Left kidney (tissue), 2 donors: ENCODE data around the gene RCAN1. TPM values are rescaled to one million over a fixed set of nuclear protein-coding genes. Genes with fewer than 3 reads are reported as not detected.
"Not testable (repeated sequence)": the region's sequence is repeated elsewhere in the genome, so short reads cannot be mapped to it uniquely, and the experiment has no call there.

Source experiments
- DNase-seq: peaks from one replicate; pipeline ENCODE4 v3.0.0-alpha.2; 2013
- polyA plus RNA-seq: library from polyadenylated mRNA; unstranded; fragments of 120-200 nt; gene quantifications from one replicate; pipeline ENCODE4 v1.2.1, GENCODE V29; 2013; ENCODE audit not compliant: insufficient read length

The RCAN1 gene
- polyA plus RNA-seq, 1 donor, result 32.5 TPM

DNA sequence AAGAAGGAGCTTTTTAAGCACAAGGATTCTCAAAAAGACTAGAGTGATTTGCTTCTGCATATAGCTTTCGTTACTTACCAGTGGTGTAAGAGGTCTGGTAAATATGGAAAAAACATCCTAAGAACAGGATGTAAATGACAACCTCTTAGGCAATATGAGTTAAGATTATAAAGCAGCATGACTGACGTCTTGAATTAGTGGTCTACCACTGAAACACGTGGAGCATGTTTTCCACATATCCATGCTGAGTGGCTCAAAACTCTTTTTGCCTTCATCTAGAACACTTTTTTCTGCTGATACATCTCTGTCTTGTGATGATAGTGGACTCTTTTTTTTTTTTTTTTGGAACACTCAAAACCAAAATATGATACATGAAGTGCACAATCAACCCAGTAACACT, 44.6 kb downstream of the RCAN1 start:
- no peak for DNase-seq

DNA sequence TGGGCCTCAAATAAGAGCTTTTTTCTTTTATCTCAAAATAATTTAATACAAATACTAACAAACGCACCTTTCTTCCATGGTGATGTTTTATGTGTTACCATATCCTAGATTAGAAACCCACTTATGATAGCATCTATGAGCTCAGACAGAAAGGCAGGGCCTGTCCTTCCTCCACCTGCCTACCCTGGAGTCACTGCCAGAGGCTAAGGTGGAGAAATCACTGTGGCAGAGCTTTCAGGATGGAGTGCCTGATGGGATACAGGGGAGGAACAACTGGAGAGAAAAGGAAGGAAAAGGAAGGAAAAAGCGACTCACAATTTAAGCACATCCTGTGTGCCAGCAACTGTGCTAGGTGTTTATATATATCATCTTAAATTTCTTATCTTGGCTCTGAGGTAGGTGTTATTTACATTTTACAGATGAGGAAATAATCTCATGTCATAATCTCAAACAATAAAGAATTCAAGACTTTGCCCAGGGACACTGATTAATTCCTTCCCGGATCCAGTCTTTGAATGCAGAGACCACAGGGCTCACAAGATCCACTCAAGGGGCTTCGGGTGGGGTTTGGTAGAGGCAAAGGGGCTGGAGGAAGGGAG, 45.4 kb downstream of the RCAN1 start:
- no peak for DNase-seq

DNA sequence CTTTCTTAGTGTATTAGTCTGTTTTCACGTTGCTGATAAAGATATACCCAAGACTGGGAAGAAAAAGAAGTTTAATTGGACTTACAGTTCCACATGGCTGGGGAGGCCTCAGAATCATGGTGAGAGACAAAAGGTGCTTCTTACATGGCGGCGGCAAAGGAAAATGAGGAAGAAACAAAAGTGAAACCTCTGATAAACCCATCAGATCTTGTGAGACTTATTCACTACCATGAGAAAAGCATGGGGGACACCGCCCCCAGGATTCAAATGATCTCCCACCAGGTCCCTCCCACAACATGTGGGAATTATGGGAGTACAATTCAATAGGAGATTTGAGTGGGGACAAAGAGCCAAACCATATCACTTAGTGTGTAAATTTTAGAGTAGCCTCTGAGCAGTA, 46.1 kb downstream of the RCAN1 start:
- not testable (repeated sequence) for DNase-seq

DNA sequence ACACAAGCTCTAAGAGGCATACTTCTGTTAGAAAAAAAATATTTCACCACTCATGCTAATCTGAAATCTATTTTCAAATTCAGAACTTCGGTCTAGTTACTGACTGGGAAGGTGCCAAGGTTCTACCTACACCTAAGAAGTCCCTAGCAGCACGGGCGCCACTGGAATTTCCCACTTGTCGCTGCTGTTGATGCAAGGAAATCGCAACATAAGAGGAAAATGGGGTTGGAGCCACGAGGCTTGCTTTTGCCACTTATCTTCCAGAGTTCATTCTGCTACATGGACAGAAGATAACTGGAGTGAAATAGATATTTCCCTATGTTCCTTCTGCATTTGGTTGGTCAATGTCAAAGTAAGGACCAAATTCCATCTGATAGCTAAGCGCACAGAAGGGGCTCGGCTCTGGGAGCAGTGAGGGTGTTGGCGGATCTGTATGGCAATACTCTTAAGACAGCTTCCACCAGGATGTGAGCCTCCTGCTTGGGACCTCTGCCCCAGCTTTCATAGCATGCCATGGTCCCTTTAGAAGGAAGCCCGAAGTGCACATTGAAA, 47.2 kb downstream of the RCAN1 start:
- no peak for DNase-seq

DNA sequence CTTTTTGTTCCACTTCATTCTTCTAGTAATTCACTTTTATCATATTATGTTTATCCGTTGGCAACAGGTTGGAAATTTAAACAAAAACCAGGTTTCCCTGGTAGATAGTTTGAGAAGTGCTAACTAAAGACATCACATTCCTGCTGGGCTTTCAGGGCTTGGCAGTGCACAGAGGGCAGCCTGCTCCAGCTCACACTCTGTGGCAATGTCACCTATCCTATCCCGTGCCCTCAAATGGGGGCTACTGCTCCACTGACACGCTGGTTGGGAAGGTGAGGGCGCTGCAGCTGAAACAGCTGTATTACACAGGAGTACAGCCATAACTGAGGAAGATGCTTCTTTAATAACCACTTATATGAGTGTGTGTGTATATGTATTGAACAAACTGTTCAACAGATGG, 49.7 kb downstream of the RCAN1 start:
- DNase-seq, result no peak

DNA sequence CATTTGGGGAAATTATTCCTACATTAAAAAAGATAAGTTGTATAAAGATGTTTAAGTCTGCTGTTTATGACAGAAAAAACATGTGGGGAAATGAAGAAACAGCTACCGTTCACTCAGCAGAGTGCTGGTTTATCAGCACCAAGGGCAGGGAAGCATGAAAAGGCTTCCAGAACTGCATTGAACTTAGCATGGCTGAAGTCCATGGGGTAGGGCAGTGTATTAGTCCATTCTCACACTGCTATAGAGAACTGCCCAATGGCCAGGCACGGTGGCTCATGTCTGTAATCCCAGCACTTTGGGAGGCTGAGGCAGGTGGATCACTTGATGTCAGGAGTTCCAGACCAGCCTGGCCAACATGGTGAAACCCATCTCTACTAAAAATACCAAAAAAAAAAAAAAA, 51.5 kb downstream of the RCAN1 start:
- not testable (repeated sequence) for DNase-seq

DNA sequence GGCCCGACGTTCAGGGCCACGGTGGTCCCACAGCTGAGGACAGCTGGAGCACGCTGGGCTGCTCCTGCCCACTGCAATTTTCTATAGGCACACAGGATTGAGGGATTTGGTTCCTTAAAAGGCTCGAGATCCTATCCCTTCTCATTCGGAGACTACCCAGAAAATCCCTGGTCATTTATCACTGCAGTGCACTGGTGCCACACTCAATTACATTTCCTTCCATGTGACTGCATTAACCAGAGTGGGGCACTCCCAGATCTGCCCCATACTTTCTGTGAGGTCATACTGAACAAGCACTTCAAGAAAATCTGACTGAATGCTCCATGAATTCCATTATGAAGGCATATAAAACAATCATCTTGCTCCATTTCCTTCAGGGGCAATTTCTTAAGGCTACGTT, 53.1 kb downstream of the RCAN1 start:
- DNase-seq, result no peak

DNA sequence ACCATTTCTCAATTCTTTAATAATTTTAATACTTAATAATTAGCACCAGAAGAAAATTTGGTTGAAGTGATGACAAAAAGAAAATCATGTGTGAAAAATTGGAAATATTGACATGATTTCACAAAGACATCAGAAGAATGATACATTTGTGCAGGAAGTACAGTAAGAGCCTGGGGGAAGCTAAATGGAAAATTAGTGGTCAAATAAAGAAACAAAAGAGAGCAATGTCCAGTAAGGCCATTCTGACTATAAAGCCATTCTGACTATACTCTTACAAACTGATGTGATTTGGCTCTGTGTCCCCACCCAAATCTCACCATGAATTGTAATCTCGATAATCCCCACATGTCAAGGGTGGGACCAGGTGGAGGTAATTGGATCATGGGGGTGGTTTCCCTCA, 54.3 kb downstream of the RCAN1 start:
- no peak for DNase-seq

DNA sequence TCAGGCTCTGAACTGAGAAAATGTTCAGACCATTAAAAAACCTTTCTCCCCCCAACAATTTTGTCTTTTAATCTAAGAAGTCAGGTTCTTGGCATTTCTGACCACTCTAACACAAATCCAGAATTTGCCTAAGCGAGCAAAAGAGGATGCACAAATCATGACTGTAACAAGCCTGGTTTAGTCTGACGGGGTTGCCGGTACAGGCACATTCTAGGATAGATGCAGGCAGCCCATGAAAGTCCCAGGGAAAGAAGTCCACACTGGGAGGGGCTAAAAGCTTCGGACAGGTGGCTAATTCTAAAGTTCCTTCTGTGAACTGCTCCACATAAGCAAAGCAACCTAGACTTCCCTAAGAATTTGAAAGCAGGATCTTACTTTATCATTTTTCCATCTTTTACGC, 54.9 kb downstream of the RCAN1 start:
- DNase-seq, result no peak

DNA sequence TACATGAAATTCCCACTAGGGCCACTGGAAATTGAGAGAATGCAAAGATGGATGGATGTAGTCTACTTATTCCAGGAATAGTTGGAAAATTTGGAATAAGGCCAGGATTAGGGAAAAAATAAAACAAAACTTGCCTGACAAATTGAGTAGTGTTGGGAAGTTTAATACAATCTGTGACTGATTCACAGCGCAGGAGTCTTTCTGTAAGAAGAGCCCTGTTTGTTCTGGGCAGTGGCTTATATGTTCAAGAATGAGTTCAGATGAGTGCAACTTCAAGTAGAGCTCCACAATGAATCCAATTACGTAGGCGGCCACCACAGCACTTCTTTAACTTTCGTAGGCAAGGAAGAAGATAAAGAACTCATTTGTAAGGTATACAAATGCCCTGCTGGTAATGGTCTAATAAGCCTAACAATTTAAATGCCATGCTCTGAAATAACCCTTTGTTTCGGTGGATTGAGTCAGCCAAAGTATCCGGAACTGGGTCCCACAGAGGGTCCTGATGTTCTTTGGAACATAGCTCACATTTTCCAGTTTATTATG, 55.8 kb downstream of the RCAN1 start:
- no peak for DNase-seq

DNA sequence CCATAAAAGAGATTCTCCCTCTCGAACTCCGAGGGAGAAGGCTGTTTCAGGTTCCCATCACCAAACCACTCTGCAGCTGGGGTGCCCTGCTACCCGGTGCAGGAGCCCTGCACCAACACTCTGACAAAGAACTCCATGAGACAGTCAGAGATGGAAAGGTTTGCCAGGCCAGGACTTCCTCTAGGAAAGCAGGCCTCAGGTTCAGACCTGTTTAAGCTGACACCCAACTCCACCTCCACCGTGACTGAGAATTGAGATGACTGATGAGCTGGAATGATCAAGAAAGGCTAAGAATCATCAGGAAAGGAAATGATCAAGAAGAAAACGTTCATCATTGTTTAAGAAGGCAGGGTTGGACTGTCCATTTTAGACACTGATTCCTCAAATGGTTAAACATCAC, 56.7 kb downstream of the RCAN1 start:
- DNase-seq, result no peak

DNA sequence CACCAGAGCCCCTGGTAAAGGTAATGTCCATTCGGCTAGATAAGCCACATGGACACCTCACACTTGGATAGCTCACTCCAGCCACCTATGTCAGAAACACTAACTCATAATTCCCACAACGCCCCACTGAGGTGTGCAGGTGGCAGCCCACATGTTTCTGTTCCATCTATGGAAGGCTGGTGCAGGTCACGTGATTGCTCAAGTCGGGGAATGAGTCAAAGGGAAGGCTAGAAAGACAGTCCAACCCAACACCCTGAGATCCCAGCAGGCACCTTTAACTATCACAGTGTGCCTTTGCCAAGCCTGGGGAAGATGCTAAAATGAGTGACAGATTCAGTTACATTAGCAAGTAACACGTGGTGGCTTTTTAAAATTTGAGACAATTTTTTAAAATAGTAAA, 57.7 kb downstream of the RCAN1 start:
- DNase-seq, result no peak

DNA sequence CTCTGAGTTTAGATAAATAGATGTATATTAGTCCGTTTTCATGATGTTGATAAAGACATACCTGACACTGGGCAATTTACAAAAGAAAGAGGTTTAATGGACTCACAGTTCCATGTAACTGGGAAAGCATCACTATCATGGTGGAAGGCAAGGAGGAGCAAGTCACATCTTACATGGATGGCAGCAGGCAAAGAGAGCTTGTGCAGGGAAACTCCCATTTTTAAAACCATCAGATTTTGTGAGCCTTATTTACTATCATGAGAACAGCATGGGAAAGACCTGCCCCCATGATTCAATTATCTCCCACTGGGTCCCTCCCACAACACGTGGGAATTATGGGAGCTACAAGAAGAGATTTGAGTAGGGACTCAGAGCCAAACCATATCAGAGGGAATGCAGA, 60.2 kb downstream of the RCAN1 start:
- not testable (repeated sequence) for DNase-seq

DNA sequence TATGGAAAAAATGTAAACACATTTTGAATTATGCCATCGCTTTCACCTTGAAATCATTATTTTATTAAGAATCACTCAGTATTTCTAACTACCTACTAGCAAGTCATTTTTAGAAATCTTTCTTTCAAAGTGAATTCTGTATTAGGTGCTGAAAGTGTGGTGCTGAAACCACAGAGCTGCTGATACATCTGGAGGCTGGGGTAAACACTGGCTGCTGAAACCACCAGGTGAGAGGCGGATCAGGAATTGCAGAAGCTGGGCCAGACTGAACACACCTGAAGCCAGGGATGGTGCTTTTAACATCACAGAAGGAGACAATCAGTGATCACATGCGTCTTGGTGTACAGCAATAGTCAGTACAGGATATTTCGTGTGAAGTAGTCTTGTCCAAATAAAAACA, 60.7 kb downstream of the RCAN1 start:
- no peak for DNase-seq

DNA sequence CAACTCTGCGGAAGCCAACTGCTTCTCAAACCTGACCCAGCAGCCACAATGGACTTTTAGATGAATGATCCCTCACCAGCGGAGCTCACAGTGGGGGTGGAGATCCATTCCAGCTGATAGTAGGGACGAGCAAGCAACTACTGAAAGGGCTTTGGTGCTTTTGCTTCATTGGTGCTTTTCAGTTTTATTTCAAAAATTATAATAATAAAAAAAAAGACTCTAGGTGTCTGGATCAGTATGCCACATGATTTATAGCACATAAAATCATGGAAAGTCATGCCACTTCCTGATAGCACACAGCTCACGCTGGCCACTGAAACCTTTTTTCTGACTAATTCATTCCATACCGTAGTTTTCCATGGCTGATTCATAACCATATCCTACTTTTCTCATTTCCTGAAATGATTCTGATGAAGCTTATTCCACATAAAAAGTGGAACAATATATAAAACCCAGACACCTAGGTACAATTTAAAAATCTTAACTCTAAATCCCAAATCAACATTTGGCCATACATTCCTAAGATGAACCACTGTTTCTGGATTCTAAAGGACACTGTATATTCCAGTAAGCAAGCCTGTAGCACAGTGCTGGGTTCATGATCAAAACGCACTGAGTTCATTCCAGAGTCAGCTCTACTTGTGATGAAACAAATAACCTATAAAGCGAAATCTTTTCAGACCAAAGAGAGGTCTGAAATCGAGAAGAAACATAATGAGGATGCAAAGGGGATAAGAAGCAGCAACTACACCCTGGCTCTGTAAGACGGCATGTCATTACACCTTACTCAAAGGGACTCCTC, 61.6 kb downstream of the RCAN1 start:
- DNase-seq, result no peak

DNA sequence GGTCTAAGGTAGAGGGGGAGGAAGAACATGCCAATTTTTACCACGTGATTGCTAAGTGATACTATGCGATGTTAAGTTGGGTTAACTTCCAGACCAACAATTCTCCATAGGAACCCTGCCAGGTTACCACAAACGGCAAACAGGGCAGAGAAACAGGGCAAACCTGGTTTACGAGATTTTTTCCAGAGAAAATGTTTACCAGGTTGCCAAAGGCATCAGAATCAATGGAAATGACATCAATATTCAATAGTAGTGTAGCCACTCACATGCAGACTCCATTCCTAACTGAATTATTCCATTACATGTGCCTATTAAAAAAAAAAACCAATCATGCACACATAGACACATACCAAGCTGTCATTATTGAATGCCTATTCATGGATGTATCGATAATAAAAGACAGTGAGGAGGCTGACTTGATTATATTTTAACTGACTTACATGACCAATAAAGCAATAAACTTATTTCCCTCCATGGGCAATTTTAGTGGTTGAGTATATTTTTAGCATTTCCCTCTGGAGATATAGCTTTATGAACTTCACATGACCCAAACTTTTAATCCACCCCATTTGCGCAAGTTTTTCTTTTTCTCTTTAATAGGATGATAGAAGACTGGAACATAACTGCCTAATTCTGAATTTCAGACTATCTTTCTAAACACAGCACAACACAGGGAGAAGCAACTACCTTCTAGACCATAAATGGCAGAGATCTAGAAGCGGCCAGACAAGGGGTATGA, 62.4 kb downstream of the RCAN1 start:
- no peak for DNase-seq

DNA sequence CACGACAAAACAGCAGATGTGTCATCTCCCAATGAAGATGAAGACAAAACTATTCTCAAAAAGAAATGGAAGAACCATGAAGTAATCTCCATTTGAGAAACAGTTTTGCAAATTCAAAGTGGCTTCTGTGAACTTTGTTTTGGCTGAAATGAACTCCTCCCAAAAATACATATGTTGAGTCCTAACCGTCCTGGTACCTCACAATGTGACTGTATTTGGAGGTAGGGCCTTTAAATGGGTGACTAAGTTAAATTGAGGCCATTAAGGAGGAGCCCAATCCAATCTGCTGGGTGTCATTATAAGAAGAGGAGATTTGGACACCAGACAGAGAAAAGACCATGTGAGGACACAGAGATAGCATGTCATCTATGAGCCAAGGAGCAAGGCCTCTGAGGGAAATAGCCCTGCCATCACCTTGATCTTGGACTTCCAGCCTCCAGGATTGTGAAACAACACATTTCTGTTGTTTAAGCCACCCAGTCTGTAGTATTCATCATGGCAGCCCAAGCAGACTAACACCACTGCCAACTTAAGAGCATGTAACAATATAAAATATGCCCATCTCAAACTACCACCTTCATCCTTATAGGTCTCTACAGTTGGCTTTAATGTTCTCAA, 64.6 kb downstream of the RCAN1 start:
- no peak for DNase-seq

DNA sequence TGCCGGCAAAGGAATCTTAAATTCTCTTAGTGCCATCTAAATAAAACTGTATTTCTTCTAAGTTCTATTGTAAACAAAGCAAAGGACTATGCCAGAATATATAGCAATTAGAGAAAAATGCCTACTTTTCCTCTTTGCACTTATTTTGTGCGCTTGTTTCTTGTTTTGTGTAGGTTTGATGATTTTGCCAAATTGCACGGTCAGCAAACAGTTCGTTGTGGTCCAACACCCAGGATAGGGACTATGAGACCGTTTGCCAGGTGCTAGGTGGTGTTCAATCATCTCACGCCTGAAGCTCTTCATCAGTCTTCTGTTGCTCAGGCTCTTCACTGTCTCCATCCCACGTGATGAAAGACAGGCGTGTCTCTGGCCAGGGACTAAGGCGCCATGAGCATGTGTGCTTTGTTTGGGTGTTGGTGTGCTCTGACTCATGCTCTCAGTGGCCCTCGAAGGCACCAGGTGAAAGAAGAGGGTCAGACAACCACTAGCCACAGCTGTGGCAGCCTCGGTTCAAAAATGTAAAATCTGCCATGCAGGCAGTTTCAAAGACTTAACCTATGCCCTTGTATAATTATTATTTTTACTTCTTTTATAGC, 66.0 kb downstream of the RCAN1 start:
- no peak for DNase-seq

DNA sequence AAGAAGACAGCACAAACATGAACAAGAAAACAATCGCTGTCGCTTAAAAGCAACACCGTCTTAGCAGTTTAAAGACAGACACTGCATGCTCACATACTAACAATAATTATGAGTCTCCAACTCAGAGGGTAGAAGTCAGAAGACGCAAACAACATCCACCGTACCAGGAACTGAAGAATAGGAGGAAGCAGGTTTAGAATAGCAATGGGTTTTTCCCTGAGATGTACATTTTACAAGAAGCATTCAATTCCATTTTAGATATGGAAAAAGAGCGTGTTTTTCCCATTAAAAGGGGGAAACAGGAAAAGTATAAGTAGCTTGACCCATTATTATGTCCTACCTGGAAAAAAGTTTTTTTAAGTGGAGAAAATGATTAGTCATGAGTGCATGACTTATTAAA, 68.4 kb downstream of the RCAN1 start:
- no peak for DNase-seq

DNA sequence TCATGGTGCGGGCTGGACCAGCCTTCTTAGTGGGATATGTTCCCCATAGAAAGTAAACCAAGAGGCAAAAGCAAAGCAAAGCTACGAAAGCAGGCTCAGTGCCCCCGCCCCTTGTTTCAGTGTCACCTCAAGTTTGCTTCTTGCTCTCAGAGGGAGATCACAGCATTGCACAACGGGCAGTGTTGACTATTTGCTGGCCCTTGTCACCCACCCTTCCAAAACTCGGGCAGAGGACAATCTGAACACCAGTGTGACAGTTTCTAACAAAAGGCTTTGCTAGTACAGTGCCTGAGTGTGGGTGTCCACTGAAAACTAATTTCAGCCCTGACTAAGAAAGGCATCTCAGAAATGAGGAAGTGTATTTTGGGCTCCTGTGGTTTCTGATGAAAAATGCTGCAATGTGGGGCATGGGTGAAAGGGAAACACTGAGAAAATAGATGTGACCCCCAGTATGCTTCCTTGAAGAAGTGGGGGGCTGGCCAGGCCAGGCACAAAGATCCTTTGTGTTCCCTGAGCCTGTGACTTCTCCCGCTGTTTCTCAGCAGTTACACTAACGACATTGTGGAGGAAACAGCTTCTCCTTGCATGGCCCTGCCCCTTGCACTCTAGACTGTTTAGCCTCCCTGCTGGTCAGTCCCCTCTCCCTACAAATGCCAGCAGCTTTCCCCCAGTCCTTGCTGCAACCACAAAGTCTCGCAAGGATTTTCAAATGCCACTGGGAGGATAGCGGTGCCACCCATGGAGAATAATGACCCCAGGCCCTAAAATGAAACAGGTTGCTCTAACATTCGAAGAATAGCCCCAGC, 69.6 kb downstream of the RCAN1 start:
- no peak for DNase-seq

DNA sequence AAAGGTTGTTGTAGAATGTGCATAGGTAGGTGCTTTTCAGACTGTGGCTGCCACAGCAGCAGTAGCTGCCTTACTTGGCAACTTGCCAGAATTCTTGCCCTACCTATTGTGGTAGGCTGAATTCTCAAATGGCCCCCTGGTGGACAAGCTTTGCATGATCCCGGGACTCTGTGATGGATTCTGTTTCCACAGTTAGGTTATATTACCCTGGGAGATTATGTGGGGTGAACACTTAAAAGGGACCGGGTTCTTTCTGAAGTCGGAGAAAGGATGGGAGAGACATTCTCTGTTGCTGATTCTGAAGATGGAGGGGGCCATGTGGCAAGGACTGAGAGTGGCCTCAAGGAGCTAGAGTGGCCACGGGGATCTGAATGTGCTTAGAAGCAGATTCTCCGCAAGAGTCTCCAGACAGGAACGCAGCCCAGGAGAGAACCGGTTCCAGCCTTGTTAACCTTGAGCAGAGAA, 70.8 kb downstream of the RCAN1 start:
- no peak for DNase-seq
